Measurements from ENCODE around the gene DOCK1. TPM values are rescaled to one million over a fixed set of nuclear protein-coding genes. Genes with fewer than 3 reads are reported as not detected.

DOCK1 gene
- total RNA-seq, 2 donors from 2014 or later = 46.7 to 50.8 TPM

DNA sequence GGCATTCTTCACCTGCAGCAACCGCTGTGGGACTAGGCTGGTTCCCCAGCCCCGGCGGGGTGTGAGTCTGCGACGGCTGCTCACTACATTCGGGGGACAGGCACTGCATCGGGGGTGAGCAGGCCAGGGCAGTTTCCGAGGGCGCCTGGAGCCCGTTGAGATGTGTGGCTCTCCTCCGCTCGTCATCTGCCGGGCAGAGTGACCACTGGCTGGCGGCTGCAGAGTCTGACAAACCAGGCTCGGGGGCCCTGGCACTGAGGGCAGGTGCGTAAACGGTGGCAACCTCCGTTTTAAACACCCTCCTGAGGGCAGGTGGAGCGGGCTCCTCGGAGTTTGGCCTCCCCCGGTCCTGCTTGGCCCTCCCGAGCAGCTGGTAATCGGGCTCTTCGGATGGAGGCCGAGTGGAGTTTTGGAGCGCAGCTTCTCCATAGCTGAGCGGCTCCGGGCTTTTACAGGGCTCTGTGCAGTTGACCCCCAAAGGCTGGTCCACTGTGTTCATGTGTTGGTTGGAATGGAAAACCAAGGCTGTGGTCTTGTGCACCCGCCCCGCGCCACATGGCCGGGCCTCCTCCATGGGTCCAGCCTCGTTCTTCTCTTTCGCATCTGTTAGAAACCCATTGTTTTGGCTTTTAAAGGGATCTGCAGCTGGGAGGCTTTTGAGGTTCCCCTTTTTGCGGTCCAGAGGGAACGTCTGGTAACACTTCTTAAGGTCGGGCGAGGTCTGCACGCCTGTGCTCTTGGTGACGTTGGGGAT, 270.3 kb downstream of the DOCK1 start:
- intact Hi-C loops (cut with DNase I) = no loop called here
- no peak for DNase-seq (ENCODE audit: low spot score)

DNA sequence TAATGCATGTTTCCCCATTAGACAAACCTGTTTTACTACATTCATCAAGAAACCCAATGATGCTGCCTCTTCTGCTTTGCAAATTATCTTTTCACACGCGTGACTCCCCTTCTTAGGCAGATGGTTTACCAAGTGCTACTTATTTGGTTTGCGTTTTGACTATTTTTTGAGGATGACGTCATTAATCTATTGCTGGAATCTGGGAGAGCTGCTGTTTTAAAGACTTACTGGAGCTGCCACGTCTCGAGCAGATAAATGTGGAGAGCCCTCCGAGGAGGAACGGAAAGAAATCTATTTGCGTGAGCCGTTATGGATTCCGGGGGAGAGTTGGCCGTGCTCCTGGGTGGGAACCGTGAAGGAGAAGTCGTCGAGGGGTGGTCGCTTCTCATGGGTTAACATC, 271.4 kb downstream of the DOCK1 start:
- no peak for DNase-seq (ENCODE audit: low spot score)

DNA sequence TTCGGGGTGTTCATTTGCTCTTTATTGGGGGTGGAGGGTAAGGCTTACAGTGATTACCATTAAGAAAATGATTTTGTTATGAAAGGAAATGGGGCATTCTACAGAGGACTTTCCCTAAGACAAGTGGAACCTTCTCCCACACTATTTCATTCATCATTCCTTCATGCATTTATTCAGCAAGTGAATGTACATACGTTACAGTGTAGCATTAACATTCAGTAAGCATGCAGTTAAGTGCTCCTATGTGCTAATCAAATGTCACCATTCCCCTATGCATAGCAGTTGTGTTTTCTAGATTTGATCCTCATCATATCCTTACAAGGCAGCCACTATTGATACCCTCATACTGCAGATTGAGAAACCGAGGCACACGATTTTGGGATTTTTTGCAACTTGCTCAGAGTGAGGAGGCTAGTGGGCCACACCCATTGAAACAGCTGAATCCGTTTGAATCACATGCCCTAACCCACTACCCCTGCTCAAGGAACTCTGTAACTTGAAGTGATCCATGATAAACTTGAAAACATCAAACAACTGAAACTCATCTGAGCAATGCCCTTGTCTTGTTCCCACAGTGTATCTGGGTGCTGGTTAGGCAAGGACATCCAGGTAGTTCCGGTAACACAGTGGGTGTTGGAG, 274.5 kb downstream of the DOCK1 start:
- intact Hi-C loops (cut with DNase I) = no loop called here
- DNase-seq (ENCODE audit: low spot score) = no peak

More for the DNA sequence above, 271.4 kb downstream of the DOCK1 start:
- intact Hi-C loops (cut with DNase I) = no loop called here

DNA sequence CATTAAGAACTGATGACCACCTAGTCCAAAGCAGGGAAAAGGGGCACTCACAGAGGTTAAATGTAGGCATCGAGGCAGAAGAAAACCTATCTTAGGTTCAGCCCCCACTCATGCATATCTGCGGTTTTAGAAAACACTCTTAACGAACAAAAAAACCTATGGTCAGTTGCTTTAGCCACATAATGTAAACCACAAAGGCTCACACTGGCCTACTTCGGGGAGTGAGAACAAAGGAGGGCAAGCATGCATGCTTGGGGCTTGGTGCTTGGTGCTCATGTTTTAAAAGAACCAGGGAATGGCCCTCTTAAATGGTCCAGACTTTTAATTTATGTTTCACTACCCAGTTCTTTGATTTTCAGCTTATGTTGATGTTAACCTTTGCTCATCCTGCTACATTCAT, 276.9 kb downstream of the DOCK1 start:
- no peak for DNase-seq (ENCODE audit: low spot score)
- intact Hi-C loops (cut with DNase I) = no loop called here

DNA sequence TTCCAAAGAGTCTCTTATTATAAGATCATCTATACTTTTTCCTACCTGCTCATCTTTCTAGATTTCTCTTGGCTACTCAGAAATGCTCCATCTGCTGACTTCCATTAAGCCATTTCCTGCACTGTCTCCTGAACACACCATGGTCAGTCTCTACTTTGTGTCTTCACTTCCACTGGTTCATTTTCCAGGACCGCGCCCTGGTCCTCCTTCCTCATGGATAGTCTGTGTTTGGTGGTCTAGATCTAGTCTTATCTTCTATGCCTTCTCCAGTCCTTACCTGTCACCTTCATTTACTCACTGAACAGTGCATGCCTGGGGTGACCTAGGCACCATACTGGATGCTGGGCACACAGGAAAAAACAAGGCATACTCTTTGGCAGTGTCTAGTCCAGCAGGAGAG, 279.4 kb downstream of the DOCK1 start:
- intact Hi-C loops (cut with DNase I) = no loop called here
- no peak for DNase-seq (ENCODE audit: low spot score)

- no peak for DNase-seq (ENCODE audit: low spot score)
- intact Hi-C loops (cut with DNase I) = no loop called here
These were observed 281.6 kb downstream of the DOCK1 start for GRCh38 chr10:127186813-127187212.

DNA sequence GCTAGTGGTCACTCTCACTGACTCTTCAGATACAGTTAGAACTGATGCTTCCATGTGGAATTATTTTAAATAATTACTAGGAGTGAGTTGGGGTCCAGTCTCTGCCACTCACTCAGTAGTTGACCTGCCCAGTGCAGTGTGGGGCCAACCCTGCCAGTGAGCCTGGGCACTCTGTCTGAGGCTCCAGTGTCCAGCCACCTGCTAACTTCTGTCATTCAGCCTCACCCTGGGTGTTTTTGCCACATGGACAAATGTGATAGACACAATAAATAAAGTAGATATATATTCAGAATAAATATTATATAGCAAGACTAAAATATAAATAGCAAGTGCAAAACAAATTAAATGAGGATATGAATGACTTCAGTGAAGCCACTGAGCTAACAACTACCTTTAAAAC, 284.0 kb downstream of the DOCK1 start:
- no peak for DNase-seq (ENCODE audit: low spot score)
- intact Hi-C loops (cut with DNase I) = no loop called here

DNA sequence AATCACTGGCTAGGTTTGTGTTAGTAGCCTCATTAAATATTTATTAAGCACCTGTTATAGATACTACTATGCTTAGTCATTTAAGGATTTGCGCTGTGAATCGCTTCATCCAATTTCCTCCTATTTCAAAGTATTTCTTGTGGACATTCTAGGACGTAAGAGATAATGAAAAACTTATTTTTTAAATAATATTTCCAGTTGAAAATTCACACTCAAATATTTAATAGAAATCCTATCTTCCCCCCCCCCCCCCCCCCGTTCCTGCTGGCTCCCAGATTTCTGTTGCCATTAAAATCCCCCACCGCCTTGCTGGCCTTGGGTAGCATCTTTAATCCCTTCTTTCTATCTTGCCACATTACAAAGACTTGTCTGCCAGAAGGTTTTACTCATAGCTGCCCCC, 285.2 kb downstream of the DOCK1 start:
- intact Hi-C loops (cut with DNase I) = no loop called here
- DNase-seq (ENCODE audit: low spot score) = no peak

DNA sequence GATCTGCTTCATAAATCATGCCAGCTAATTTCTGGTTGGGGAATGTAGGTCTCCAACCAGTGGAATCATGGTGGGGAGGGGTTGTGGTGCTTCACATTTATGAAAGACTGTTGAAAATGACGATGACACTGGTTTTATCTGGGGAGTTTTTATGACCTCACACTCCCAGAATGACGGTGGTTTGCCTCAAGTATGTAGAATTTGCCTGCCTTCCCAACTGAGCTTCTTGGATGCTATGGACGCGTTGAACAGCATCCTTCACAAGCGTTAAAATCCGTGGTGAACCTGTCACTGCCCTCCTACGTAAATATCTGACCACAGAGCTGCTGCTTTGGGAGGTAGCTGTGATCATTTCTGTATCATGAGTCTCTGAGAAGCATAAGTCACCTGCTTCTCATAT, 287.9 kb downstream of the DOCK1 start:
- intact Hi-C loops (cut with DNase I) = no loop called here
- no peak for DNase-seq (ENCODE audit: low spot score)

DNA sequence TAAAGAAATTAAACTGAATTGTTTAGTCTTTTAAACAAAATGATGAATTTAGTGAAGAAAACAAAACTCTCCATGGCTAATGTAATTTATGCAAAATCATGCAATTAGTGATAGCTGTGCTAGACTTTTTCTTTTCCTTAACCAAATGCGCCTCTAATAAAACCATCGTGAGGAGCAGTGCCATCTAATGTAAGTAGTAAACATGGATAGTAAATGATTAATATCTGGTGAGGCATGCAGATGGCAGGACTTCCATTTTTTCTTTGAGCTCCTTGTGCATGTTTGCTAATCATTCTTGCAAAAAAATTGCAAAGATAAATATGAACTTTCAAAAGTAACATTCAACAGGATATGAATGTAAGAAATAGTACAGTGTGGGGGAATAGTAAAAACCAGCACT, 288.9 kb downstream of the DOCK1 start:
- no peak for DNase-seq (ENCODE audit: low spot score)
- intact Hi-C loops (cut with DNase I) = no loop called here

DNA sequence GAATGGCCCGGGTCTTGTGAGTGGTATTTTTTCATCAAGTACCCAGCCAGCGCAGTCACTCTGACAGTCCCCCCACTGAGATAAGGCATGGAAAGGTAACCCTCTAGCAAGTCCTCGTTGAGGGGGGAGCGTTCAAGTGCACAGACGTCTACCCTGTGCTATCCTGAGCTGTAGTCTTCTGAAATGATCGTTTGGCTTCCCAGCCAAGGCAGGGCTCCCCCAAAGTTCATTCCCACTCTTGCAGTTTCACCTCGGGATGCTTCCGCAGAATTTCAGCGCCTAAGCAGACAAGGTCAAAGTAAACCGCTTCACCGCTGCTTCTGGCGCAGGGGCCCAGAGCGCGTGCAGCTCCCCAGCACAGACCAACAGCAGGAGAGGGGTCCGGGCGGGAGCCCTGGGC, 289.4 kb downstream of the DOCK1 start:
- DNase-seq (ENCODE audit: low spot score) = no peak
- intact Hi-C loops (cut with DNase I) = no loop called here

DNA sequence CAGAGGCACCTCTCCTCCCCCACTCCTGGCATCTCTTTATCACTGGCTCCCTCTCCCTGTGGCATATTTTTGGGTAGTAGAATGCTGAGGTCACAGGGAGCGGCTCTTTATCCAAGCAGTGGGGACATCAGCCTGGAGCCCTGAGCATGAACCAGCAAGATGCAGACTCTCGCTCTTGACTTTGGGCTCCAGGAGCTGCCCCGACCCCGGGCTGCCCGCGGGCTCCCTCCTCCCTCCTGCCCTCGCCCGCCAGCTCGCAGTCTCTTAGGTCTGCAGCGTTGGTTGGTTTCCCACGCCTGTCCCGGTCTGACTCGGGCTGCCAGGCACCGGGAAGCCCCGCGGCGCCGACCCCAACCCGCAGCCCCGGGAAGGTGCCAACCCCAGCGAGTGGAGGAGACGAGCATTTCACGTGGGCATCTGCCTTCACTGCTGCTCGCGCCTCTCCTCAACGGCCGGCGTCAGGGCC, 289.8 kb downstream of the DOCK1 start:
- intact Hi-C loops (cut with DNase I) = no loop called here
- DNase-seq (ENCODE audit: low spot score) = no peak

GRCh38 chr10:127195571-127196281, 290.5 kb downstream of the DOCK1 start:
- no peak for DNase-seq (ENCODE audit: low spot score)
- intact Hi-C loops (cut with DNase I) = no loop called here

GRCh38 chr10:127196282-127197153, 291.3 kb downstream of the DOCK1 start, which contains the start of gene INSYN2A:
Gene INSYN2A, minus strand, starts transcription at chr10:127196591. Its CDS starts 20,196 bp downstream, at chr10:127176395.
- DNase-seq (ENCODE audit: low spot score) = no peak
- intact Hi-C loops (cut with DNase I) = no loop called here

GRCh38 chr10:127197154-127197432, 291.9 kb downstream of the DOCK1 start:
- no peak for DNase-seq (ENCODE audit: low spot score)
- intact Hi-C loops (cut with DNase I) = no loop called here

GRCh38 chr10:127198307-127198706, 293.1 kb downstream of the DOCK1 start:
- intact Hi-C loops (cut with DNase I) = no loop called here

DNA sequence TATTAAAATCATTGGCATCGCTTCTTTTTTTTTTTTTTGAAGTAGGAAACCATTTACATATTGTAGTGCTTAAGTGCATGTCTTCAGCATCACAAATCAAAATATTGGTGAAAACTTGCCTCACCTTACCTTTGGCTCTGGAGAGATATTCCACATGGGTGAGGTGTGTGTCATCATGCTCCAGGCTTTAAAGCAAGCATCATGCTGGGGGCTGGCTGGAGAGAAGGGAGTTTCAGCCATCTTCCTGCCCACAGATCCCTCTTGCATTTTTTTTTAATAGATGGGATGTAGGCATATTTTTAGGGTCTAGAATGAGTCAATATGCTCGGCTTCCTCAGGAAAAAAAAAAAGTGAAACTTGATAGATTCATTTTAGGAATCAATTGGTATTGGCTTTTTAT, 293.5 kb downstream of the DOCK1 start:
- intact Hi-C loops (cut with DNase I) = no loop called here
- DNase-seq (ENCODE audit: low spot score) = no peak

More at GRCh38 chr10:127198307-127198706, 293.1 kb downstream of the DOCK1 start:
- no peak for DNase-seq (ENCODE audit: low spot score)

DNA sequence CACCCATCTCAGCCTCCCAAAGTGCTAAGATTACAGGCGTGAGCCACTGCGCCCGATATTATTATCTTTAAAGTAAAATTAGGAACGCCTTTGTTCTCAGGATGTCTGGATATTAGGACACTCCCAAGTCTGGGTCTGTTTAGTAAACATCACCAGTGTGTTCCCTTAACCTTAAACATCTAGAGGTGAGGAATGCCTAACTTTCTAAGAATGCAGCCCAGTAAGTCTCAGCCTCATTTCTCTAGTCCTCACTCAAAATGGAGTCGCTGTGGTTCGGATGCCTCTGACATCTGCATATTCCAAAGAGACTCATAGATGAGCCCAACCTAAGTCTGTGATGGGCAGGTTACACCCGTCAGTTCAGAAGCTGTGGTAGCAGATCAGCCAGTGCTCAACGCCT, 295.4 kb downstream of the DOCK1 start:
- intact Hi-C loops (cut with DNase I) = no loop called here
- no peak for DNase-seq (ENCODE audit: low spot score)

DNA sequence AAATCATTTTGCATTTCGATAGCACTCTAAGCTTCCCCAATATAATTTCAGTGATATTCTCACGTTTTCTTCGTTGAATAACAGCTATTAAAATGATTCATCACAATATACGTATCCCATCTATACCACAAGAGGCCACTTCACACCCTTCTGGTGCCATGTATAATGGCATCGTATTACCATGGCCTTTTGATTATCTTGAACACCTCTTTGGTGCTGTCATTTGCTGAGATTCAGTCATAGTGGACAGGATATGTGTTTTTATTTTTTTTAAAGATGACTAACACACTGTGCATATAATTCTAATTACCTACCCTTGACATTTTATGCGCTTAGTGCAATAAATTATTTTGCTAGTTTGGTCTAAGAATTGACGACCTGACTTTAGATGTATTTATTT, 297.8 kb downstream of the DOCK1 start:
- intact Hi-C loops (cut with DNase I) = no loop called here
- DNase-seq (ENCODE audit: low spot score) = no peak

DNA sequence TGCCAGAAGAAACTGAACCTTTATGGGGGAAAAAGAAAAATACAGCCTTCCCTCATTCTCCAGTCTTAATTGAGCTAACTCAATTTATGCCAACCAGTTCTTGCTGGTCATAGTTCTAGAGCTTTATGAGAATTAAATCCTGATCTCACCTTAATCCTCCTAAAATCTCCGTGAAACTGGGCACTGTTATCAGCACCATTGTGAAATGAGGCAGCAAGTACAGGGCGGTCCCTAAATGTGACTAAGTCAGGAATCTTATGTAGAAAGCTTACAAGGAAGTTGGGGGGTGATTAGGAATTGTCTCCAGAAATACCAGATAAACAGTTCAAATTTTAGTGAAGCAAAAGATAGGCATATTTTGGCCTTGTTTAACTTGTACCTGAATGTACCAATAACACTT, 301.9 kb downstream of the DOCK1 start:
- no peak for DNase-seq (ENCODE audit: low spot score)

More for the DNA sequence above, 301.9 kb downstream of the DOCK1 start:
- intact Hi-C loops (cut with DNase I) = no loop called here
